T-cell (primary cell): ENCODE data around the gene F2R. TPM values are rescaled to one million over a fixed set of nuclear protein-coding genes. Genes with fewer than 3 reads are reported as not detected.

ENCODE experiments used
- ATAC-seq, 4 experiments: fragments of 200-7000 bp in 3 of 4; fragments of 150-1000 bp in 1 of 4; cut with Tn5 transposase; replicated peaks in 1 of 4; 1 replicate in 3 of 4; 2 replicates in 1 of 4; pipeline ENCODE4 v1.10.0; 2021; ENCODE audit warnings: moderate library complexity in 3 of 4, mild to moderate bottlenecking in 2 of 4, moderate number of reproducible peaks in 1 of 4
- CTCF ChIA-PET, 2 donors: fragments of 300-600 bp; sonication (Branson Sonifier 250); formaldehyde crosslinking; loops; one replicate each; lab custom pipeline; 2022; ENCODE audit warnings: antibody characterized with exemption in 2 of 2; lab: Charles Lee
- POLR2A ChIA-PET, 2 donors: fragments of 300-600 bp; sonication (Branson Sonifier 250); formaldehyde crosslinking; loops; one replicate each; lab custom pipeline; 2022; ENCODE audit warnings: antibody characterized with exemption in 2 of 2; lab: Charles Lee
- DNase-seq, 35 experiments: peaks; one replicate each; pipeline versions ENCODE4 v3.0.0 to v3.0.0-alpha.2; 2013 to 2023
- H3K27ac ChIP-seq: one replicate; pipeline ENCODE4 v1.5.1; 2013; ENCODE audit warnings: low read length
- H3K27me3 ChIP-seq, 2 experiments: replicated peaks in 1 of 2; 1 replicate in 1 of 2; 2 replicates in 1 of 2; pipeline versions ENCODE4 v1.6.1 to v1.7.0; 2013; ENCODE audit warnings: low read length in 1 of 2, mixed read lengths in 1 of 2; ENCODE audit not compliant: control insufficient read depth in 2 of 2, insufficient read depth in 2 of 2; ENCODE audit errors: extremely low read depth in 1 of 2
- H3K36me3 ChIP-seq, 2 donors: 1 replicate in 1 of 2; 2 replicates in 1 of 2; pipeline versions ENCODE4 v1.6.1 to v1.7.0; 2013; ENCODE audit warnings: low read length in 1 of 2; ENCODE audit not compliant: control insufficient read depth in 2 of 2, insufficient read depth in 1 of 2; ENCODE audit errors: extremely low read depth in 1 of 2
- H3K4me1 ChIP-seq, 2 experiments: 1 replicate in 1 of 2; 2 replicates in 1 of 2; pipeline versions ENCODE4 v1.6.1 to v1.7.0; 2013; ENCODE audit warnings: low read length in 2 of 2, mixed read lengths in 1 of 2; ENCODE audit not compliant: insufficient read depth in 2 of 2, control insufficient read depth in 1 of 2; ENCODE audit errors: extremely low read depth in 1 of 2
- H3K4me3 ChIP-seq, 2 donors: 1 replicate in 1 of 2; 2 replicates in 1 of 2; pipeline versions ENCODE4 v1.5.1 to v1.7.0; 2013; ENCODE audit warnings: mild to moderate bottlenecking in 2 of 2, low read length in 1 of 2, moderate library complexity in 1 of 2; ENCODE audit not compliant: control insufficient read depth in 1 of 2; ENCODE audit errors: extremely low read depth in 1 of 2
- H3K9me3 ChIP-seq: 2 replicates; pipeline ENCODE4 v1.7.0; 2013
- H3K27ac Mint-ChIP-seq, 2 donors: one replicate each; pipeline ENCODE4 v1.8.0; 2020 to 2021; ENCODE audit warnings: mild to moderate bottlenecking in 2 of 2, mixed read lengths in 2 of 2
- H3K27me3 Mint-ChIP-seq, 2 donors: one replicate each; pipeline ENCODE4 v1.8.0; 2021 to 2022; ENCODE audit warnings: mixed read lengths in 2 of 2
- H3K36me3 Mint-ChIP-seq: one replicate; pipeline ENCODE4 v1.8.0; 2021; ENCODE audit warnings: mixed read lengths
- H3K4me1 Mint-ChIP-seq, 3 donors: one replicate each; pipeline ENCODE4 v1.8.0; 2020 to 2022; ENCODE audit warnings: mixed read lengths in 3 of 3, mild to moderate bottlenecking in 1 of 3
- H3K4me3 Mint-ChIP-seq, 3 donors: one replicate each; pipeline ENCODE4 v1.8.0; 2020 to 2022; ENCODE audit warnings: mild to moderate bottlenecking in 3 of 3, mixed read lengths in 3 of 3, moderate library complexity in 3 of 3
- H3K9me3 Mint-ChIP-seq, 3 donors: one replicate each; pipeline ENCODE4 v1.8.0; 2020 to 2022; ENCODE audit warnings: mixed read lengths in 3 of 3
- WGBS: methylation state at CpG from one replicate; pipeline ENCODE4 v1.1.5; 2013; ENCODE audit warnings: missing lambda C conversion rate; ENCODE audit not compliant: insufficient coverage; 5-methylcytosine and 5-hydroxymethylcytosine counted together
- total RNA-seq, 35 experiments: library from RNA in 6 of 35; stranded (reverse) in 6 of 35; fragments of 120-200 nt in 1 of 35; gene quantifications; one replicate each; pipeline versions ENCODE4 v1.2.1 to v1.2.4 and lab custom pipeline; 2013 to 2026

The F2R gene
- total RNA-seq, 5 donors from 2014 or later (not counting 1 experiment from before 2014, with no cell fraction given) = 4.3 to 16.3 (median 9.6) TPM

GRCh38 chr5:76782444-76782843, 66.5 kb downstream of the F2R start:
- Histone ChIP-seq H3K27me3 (no peaks in the 10 kb centered on the region), H3K4me3 (no peak overlapping the region), H3K27ac (no peak overlapping the region), H3K9me3 (no peaks in the 10 kb centered on the region), H3K4me1 (no peaks in the 10 kb centered on the region), H3K36me3 (no peaks in the 10 kb centered on the region)
- no peak for ATAC-seq
- H3K4me1 Mint-ChIP-seq = no peaks in the 10 kb centered on the region
- WGBS = 93% methylated on average over 2 of the region's 3 CpGs
- H3K27ac Mint-ChIP-seq = no peak overlapping the region
- no peaks in the 10 kb centered on the region for H3K9me3 Mint-ChIP-seq
- ChIA-PET CTCF (no interaction called here), POLR2A (no interaction called here)
- H3K36me3 Mint-ChIP-seq = no peaks in the 10 kb centered on the region
- no peaks in the 10 kb centered on the region for H3K27me3 Mint-ChIP-seq
- no peak overlapping the region for H3K4me3 Mint-ChIP-seq
- DNase-seq = no peak

Other genes starting within 250 kb of the F2R start
- gene F2RL2, start 92.7 kb upstream of the F2R start, total RNA-seq = under 1 TPM in 1 of 5 donors, not detected in 4; 0.09 TPM
- 1 to 10 TPM; 1.4 to 7.6 (median 5.5) TPM for gene F2RL1, start 102.9 kb downstream of the F2R start, total RNA-seq
- gene S100Z, start 133.9 kb downstream of the F2R start, total RNA-seq = 1 to 10 TPM in 1 of 5 donors, under 1 TPM in 3, not detected in 1; 0.32 to 1.1 (median 0.42) TPM
- gene CRHBP, start 236.9 kb downstream of the F2R start, total RNA-seq = 1 to 10 TPM in 2 of 5 donors, under 1 TPM in 3; 0.51 to 1.2 (median 0.93) TPM